ENCODE measurements around the gene LLGL2. TPM values are rescaled to one million over a fixed set of nuclear protein-coding genes. Genes with fewer than 3 reads are reported as not detected.

Gene LLGL2
- total RNA-seq, 1 experiment from 2014 or later: 165 TPM

GRCh38 chr17:75482098-75482942 lies 43.2 kb upstream of the LLGL2 start:
- no TSS peak for BruUV-seq (replicated peaks)
- peaks cover 25% of the 10 kb centered on the region for H3K4me1 Mint-ChIP-seq (ENCODE audit: low read depth, unreplicated experiment)
- POLR2A ChIA-PET: no interaction called here
- no peaks in the 10 kb centered on the region for H3K9me3 Mint-ChIP-seq (ENCODE audit: unreplicated experiment)
- DNase-seq: no peak
- Histone ChIP-seq H3K4me3 (ENCODE audit: low read depth, low read length) (no peak overlapping the region), H3K27me3 (replicated peaks; ENCODE audit: control insufficient read depth, insufficient read depth, low read length) (no peaks in the 10 kb centered on the region), H3K9me3 (no peaks in the 10 kb centered on the region), H3K36me3 (ENCODE audit: control insufficient read depth, insufficient read depth, low read length) (0 out of 2 replicates have a peak, but pooled peaks cover 1% of the 10 kb centered on the region), H3K4me1 (peaks cover 18% of the 10 kb centered on the region)
- intact Hi-C loops (cut with micrococcal nuclease; ENCODE audit: unreplicated experiment): no loop called here
- peaks cover 4% of the 10 kb centered on the region for H3K36me3 Mint-ChIP-seq (ENCODE audit: insufficient read depth, unreplicated experiment)
- no peaks in the 10 kb centered on the region for H3K27me3 Mint-ChIP-seq (ENCODE audit: insufficient read depth, unreplicated experiment)
- no peak for TF ChIP-seq CTCF (IDR thresholded peaks at IDR 0.05; ENCODE audit: insufficient read depth in 1 of 2, low read depth in 1 of 2, low read length in 1 of 2, severe bottlenecking in 1 of 2, unreplicated experiment in 1 of 2)
- no peak overlapping the region for H3K4me3 Mint-ChIP-seq (ENCODE audit: unreplicated experiment)
- CTCF ChIA-PET: interaction anchor here (1.2 to 1.6 kb wide), 2 partner anchors 17 to 52 kb away, joined by 3 to 5 read pairs; no protein-coding TSS in a partner anchor
- no peak overlapping the region for H3K27ac Mint-ChIP-seq (ENCODE audit: unreplicated experiment)

GRCh38 chr17:75485688-75486087 lies 39.8 kb upstream of the LLGL2 start:
- no peak for DNase-seq
- peaks cover 13% of the 10 kb centered on the region for H3K4me1 ChIP-seq
- no peak for TF ChIP-seq CTCF (IDR thresholded peaks at IDR 0.05; ENCODE audit: insufficient read depth in 1 of 2, low read depth in 1 of 2, low read length in 1 of 2, severe bottlenecking in 1 of 2, unreplicated experiment in 1 of 2)
- no peaks in the 10 kb centered on the region for H3K27me3 Mint-ChIP-seq (ENCODE audit: insufficient read depth, unreplicated experiment)
- H3K27me3 ChIP-seq (replicated peaks; ENCODE audit: control insufficient read depth, insufficient read depth, low read length): no peaks in the 10 kb centered on the region
- intact Hi-C loops (cut with micrococcal nuclease; ENCODE audit: unreplicated experiment): no loop called here
- H3K4me3 ChIP-seq (ENCODE audit: low read depth, low read length): no peak overlapping the region
- BruUV-seq (replicated peaks): no TSS peak
- POLR2A ChIA-PET: no interaction called here
- peaks cover 16% of the 10 kb centered on the region for H3K4me1 Mint-ChIP-seq (ENCODE audit: low read depth, unreplicated experiment)
- CTCF ChIA-PET: no interaction called here
- no peaks in the 10 kb centered on the region for H3K9me3 ChIP-seq
- peaks cover 6% of the 10 kb centered on the region for H3K36me3 Mint-ChIP-seq (ENCODE audit: insufficient read depth, unreplicated experiment)
- H3K27ac Mint-ChIP-seq (ENCODE audit: unreplicated experiment): no peak overlapping the region
- H3K9me3 Mint-ChIP-seq (ENCODE audit: unreplicated experiment): no peaks in the 10 kb centered on the region
- H3K36me3 ChIP-seq (ENCODE audit: control insufficient read depth, insufficient read depth, low read length): 0 out of 2 replicates have a peak, but pooled peaks cover 1% of the 10 kb centered on the region
- H3K4me3 Mint-ChIP-seq (ENCODE audit: unreplicated experiment): no peak overlapping the region

DNA sequence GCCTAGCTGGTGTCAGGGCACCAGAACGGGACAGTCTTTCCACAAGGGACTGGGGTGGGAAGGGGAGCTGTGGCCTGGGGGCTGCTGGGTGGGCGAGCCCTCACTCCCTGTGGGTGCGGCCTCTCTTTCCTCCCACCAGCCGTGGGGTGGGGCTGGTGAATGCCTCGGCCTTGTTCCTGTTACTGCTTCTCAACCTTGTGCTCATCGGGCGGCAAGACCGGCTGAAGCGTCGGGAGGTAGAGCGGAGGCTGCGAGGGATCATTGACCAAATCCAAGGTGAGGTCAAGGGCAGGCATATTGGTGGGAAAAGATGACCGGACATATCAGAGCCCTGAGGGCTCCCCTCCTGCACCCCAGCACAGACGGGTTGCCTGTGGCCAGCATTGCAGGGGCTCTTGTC lies 39.3 kb upstream of the LLGL2 start:
- Histone ChIP-seq H3K9me3 (no peaks in the 10 kb centered on the region), H3K36me3 (ENCODE audit: control insufficient read depth, insufficient read depth, low read length) (0 out of 2 replicates have a peak, but pooled peaks cover 1% of the 10 kb centered on the region), H3K4me3 (ENCODE audit: low read depth, low read length) (no peak overlapping the region), H3K4me1 (peaks cover 8% of the 10 kb centered on the region), H3K27me3 (replicated peaks; ENCODE audit: control insufficient read depth, insufficient read depth, low read length) (no peaks in the 10 kb centered on the region)
- Mint-ChIP-seq H3K4me3 (ENCODE audit: unreplicated experiment) (no peak overlapping the region), H3K9me3 (ENCODE audit: unreplicated experiment) (no peaks in the 10 kb centered on the region), H3K36me3 (ENCODE audit: insufficient read depth, unreplicated experiment) (peaks cover 8% of the 10 kb centered on the region), H3K4me1 (ENCODE audit: low read depth, unreplicated experiment) (peaks cover 12% of the 10 kb centered on the region), H3K27me3 (ENCODE audit: insufficient read depth, unreplicated experiment) (no peaks in the 10 kb centered on the region), H3K27ac (ENCODE audit: unreplicated experiment) (no peak overlapping the region)
- BruUV-seq (replicated peaks): no TSS peak
- DNase-seq: peak in 1 of 2 experiments; percentile 26
- TF ChIP-seq CTCF (IDR thresholded peaks at IDR 0.05; ENCODE audit: insufficient read depth in 1 of 2, low read depth in 1 of 2, low read length in 1 of 2, severe bottlenecking in 1 of 2, unreplicated experiment in 1 of 2): no peak
- ChIA-PET CTCF (interaction anchor here (1.1 kb wide), 1 partner anchor 59 kb away, joined by 3 read pairs; no protein-coding TSS in a partner anchor), POLR2A (no interaction called here)
- intact Hi-C loops (cut with micrococcal nuclease; ENCODE audit: unreplicated experiment): no loop called here

Data from Caco-2 (cell line).